ENCODE data around the gene C13orf46. TPM values are rescaled to one million over a fixed set of nuclear protein-coding genes. Genes with fewer than 3 reads are reported as not detected.

Gene C13orf46
- total and polyA plus RNA-seq, 4 donors: 0.10 to 0.17 TPM; not detected in 2

DNA sequence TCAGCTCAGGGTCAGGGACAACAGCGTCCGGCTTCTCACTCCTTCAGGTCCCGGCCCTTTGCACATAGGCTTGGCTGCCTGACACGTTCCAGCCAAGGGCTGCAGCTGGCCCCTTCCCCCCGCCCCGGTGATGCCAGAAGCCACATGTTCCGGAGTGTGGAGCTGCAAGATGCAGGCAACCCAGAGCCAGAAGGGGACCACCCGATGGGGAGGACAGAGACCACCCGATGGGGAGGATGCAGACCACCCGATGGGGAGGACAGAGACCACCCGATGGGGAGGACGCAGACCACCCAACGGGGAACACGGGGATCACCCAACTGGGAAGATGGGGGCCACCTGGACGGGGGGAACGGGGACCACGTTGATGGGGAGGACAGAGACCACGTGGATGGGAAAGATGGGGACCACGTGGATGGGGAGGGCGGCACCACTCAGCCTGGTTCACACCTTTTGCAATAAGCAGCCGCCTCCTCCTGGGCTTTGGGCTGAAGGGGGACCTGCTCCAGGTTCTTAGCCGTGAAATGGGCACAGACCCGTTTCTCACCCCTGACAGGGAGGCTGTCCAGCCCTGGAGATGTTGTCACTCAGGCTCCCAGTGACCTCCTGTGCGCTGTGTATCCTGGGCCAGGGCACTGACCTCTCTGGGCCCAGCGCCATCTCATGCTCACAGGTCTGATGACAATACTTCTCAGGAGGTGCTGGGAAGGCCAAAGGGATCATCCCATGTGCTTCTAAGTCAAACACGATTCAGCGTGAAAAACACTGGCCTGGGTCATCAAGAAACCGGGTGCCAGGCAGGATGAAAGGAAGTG lies 34.5 kb downstream of the C13orf46 start:
- no peak for DNase-seq (ENCODE audit: low spot score)
- 66% methylated on average over 28 of the region's 28 CpGs for WGBS
- Histone ChIP-seq H3K9ac (ENCODE audit: low read depth in 1 of 2, low read length in 2 of 2) (no peak overlapping the region), H3K4me3 (ENCODE audit: low read depth in 1 of 3, low read length in 3 of 3) (no peak overlapping the region), H3K27ac (ENCODE audit: low read depth in 1 of 2, low read length in 2 of 2) (no peak overlapping the region), H3K9me3 (ENCODE audit: control insufficient read depth in 4 of 4, low read length in 3 of 4) (no peaks in the 10 kb centered on the region), H3K27me3 (ENCODE audit: control insufficient read depth in 4 of 4, insufficient read depth in 4 of 4, low read length in 3 of 4) (peaks cover 0 to 4% (median 0%) of the 10 kb centered on the region in 4 donors), H3K36me3 (ENCODE audit: control insufficient read depth in 4 of 4, insufficient read depth in 3 of 4, low read depth in 1 of 4, low read length in 3 of 4) (no peaks in the 10 kb centered on the region), H3K4me1 (ENCODE audit: control insufficient read depth in 4 of 4, insufficient read depth in 4 of 4, low read length in 3 of 4) (peaks cover 0 to 6% (median 3%) of the 10 kb centered on the region in 4 donors)
- TF ChIP-seq RXRA (IDR thresholded peaks at IDR 0.05): peak in 1 of 2 donors; percentile 84
- TF ChIP-seq HNF4G (IDR thresholded peaks at IDR 0.05): no peak
- TF ChIP-seq, protein P1, sequence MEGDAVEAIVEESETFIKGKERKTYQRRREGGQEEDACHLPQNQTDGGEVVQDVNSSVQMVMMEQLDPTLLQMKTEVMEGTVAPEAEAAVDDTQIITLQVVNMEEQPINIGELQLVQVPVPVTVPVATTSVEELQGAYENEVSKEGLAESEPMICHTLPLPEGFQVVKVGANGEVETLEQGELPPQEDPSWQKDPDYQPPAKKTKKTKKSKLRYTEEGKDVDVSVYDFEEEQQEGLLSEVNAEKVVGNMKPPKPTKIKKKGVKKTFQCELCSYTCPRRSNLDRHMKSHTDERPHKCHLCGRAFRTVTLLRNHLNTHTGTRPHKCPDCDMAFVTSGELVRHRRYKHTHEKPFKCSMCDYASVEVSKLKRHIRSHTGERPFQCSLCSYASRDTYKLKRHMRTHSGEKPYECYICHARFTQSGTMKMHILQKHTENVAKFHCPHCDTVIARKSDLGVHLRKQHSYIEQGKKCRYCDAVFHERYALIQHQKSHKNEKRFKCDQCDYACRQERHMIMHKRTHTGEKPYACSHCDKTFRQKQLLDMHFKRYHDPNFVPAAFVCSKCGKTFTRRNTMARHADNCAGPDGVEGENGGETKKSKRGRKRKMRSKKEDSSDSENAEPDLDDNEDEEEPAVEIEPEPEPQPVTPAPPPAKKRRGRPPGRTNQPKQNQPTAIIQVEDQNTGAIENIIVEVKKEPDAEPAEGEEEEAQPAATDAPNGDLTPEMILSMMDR (IDR thresholded peaks at IDR 0.05; ENCODE audit: low read depth, low read length, missing input control): no peak
- peak in 1 of 2 donors; percentile 39 for TF ChIP-seq HNF4A (conservative IDR thresholded peaks at IDR 0.05)
- TF ChIP-seq EGR1 (IDR thresholded peaks at IDR 0.05; ENCODE audit: low read depth in 2 of 2): no peak

DNA sequence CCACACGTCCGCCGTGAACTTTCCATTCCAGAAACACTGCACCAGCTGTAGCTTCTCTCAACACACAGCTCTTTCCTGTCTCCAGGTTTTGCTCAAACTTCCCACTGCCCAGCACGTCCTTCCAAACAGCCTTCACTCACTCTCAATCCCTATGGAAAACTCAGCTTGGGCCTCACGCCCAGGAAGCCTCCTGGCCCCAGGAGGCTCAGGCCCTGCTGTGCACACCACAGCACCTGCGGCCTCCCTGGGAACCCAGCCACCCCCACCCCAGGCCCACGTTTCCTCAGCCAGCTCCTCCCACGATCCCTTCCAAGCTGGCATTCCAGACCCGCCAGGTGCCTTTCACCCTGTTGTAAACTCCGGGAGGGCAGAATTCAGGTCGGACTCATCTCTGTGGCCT lies 35.2 kb downstream of the C13orf46 start:
- Histone ChIP-seq H3K36me3 (ENCODE audit: control insufficient read depth in 4 of 4, insufficient read depth in 3 of 4, low read depth in 1 of 4, low read length in 3 of 4) (no peaks in the 10 kb centered on the region), H3K4me1 (ENCODE audit: control insufficient read depth in 4 of 4, insufficient read depth in 4 of 4, low read length in 3 of 4) (peaks cover 0 to 6% (median 3%) of the 10 kb centered on the region in 4 donors), H3K27ac (ENCODE audit: low read depth in 1 of 2, low read length in 2 of 2) (no peak overlapping the region), H3K9ac (ENCODE audit: low read depth in 1 of 2, low read length in 2 of 2) (no peak overlapping the region), H3K27me3 (ENCODE audit: control insufficient read depth in 4 of 4, insufficient read depth in 4 of 4, low read length in 3 of 4) (peaks cover 0 to 4% (median 0%) of the 10 kb centered on the region in 4 donors), H3K9me3 (ENCODE audit: control insufficient read depth in 4 of 4, low read length in 3 of 4) (no peaks in the 10 kb centered on the region), H3K4me3 (ENCODE audit: low read depth in 1 of 3, low read length in 3 of 3) (no peak overlapping the region)
- no peak for DNase-seq (ENCODE audit: low spot score)
- TF ChIP-seq GABPA (IDR thresholded peaks at IDR 0.05 in 1 of 2, conservative IDR thresholded peaks at IDR 0.05 in 1 of 2) (no peak), TAF1 (conservative IDR thresholded peaks at IDR 0.05) (no peak), YY1 (IDR thresholded peaks at IDR 0.05) (no peak), SP1 (IDR thresholded peaks at IDR 0.05) (no peak), JUND (IDR thresholded peaks at IDR 0.05) (no peak), RAD21 (IDR thresholded peaks at IDR 0.05) (no peak), EGR1 (IDR thresholded peaks at IDR 0.05; ENCODE audit: low read depth in 2 of 2) (no peak), FOXA2 (IDR thresholded peaks at IDR 0.05) (no peak), HNF4A (conservative IDR thresholded peaks at IDR 0.05) (no peak), HNF4G (IDR thresholded peaks at IDR 0.05) (no peak), RXRA (IDR thresholded peaks at IDR 0.05) (no peak), FOXA1 (IDR thresholded peaks at IDR 0.05) (no peak), NR2F2 (IDR thresholded peaks at IDR 0.05) (no peak)
- TF ChIP-seq, protein P2, sequence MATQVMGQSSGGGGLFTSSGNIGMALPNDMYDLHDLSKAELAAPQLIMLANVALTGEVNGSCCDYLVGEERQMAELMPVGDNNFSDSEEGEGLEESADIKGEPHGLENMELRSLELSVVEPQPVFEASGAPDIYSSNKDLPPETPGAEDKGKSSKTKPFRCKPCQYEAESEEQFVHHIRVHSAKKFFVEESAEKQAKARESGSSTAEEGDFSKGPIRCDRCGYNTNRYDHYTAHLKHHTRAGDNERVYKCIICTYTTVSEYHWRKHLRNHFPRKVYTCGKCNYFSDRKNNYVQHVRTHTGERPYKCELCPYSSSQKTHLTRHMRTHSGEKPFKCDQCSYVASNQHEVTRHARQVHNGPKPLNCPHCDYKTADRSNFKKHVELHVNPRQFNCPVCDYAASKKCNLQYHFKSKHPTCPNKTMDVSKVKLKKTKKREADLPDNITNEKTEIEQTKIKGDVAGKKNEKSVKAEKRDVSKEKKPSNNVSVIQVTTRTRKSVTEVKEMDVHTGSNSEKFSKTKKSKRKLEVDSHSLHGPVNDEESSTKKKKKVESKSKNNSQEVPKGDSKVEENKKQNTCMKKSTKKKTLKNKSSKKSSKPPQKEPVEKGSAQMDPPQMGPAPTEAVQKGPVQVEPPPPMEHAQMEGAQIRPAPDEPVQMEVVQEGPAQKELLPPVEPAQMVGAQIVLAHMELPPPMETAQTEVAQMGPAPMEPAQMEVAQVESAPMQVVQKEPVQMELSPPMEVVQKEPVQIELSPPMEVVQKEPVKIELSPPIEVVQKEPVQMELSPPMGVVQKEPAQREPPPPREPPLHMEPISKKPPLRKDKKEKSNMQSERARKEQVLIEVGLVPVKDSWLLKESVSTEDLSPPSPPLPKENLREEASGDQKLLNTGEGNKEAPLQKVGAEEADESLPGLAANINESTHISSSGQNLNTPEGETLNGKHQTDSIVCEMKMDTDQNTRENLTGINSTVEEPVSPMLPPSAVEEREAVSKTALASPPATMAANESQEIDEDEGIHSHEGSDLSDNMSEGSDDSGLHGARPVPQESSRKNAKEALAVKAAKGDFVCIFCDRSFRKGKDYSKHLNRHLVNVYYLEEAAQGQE (IDR thresholded peaks at IDR 0.05): no peak
- TF ChIP-seq, protein P1 (IDR thresholded peaks at IDR 0.05; ENCODE audit: low read depth, low read length, missing input control): no peak
- TF ChIP-seq, protein P3, sequence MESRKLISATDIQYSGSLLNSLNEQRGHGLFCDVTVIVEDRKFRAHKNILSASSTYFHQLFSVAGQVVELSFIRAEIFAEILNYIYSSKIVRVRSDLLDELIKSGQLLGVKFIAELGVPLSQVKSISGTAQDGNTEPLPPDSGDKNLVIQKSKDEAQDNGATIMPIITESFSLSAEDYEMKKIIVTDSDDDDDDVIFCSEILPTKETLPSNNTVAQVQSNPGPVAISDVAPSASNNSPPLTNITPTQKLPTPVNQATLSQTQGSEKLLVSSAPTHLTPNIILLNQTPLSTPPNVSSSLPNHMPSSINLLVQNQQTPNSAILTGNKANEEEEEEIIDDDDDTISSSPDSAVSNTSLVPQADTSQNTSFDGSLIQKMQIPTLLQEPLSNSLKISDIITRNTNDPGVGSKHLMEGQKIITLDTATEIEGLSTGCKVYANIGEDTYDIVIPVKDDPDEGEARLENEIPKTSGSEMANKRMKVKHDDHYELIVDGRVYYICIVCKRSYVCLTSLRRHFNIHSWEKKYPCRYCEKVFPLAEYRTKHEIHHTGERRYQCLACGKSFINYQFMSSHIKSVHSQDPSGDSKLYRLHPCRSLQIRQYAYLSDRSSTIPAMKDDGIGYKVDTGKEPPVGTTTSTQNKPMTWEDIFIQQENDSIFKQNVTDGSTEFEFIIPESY (IDR thresholded peaks at IDR 0.05): no peak
- TF ChIP-seq, protein P4, sequence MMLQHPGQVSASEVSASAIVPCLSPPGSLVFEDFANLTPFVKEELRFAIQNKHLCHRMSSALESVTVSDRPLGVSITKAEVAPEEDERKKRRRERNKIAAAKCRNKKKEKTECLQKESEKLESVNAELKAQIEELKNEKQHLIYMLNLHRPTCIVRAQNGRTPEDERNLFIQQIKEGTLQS (IDR thresholded peaks at IDR 0.05): no peak
- TF ChIP-seq, protein P5, sequence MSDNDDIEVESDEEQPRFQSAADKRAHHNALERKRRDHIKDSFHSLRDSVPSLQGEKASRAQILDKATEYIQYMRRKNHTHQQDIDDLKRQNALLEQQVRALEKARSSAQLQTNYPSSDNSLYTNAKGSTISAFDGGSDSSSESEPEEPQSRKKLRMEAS (IDR thresholded peaks at IDR 0.05): no peak
- 59% methylated on average over 11 of the region's 11 CpGs for WGBS
